HG03159 (cell line): ENCODE results near the gene BRCC3.

Experiments
- ATAC-seq: cut with Tn5 transposase; IDR thresholded peaks from one replicate; pipeline ENCODE4 v1.9.1; 2021; ENCODE audit warnings: mild to moderate bottlenecking, moderate library complexity; ENCODE audit not compliant: unreplicated experiment

The BRCC3 gene

DNA sequence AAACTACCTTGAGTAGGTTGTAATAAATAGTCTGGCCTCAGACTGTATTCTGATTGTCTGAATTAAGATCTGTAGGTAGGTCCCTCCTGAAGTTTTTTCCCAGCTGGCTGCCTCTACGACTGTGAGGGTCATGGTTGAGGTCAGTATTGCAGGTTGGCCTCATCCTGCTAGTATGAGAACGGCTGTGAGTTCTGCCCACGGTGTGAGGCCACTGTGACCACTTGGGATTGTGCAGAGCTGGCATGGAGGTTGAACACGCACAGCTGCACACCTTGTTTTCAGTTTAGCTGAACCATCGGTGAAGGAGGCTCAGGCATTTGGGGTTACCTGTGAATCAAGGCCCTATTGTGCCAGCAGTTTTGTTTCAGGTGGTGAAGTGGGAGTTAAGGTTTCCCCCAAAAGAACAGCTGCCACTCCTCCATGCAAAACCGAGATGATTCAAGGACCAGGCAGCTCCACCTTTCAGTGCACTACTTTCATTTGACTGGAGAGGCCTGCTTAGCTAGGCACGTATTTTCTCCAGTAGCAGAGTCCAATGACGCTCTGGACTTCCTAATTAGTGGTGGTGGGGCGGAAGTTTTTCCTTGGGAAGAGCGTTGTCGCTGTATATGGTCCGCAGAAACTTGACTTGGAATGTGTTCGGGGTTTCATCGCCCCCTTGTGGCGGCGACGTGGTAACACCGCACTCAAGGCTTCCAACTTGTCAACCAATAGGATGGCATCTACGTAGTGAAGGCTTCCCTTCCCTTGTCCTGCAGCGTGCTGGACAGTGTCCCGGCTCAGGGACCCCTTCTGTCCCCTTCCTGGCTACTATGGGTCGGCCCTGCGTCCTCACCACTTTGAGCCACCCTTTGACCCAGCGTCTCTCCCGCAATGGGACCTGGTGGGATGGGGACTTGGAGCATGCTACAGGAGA is 14.2 kb upstream of the BRCC3 start:
- peak; percentile 83 for ATAC-seq

DNA sequence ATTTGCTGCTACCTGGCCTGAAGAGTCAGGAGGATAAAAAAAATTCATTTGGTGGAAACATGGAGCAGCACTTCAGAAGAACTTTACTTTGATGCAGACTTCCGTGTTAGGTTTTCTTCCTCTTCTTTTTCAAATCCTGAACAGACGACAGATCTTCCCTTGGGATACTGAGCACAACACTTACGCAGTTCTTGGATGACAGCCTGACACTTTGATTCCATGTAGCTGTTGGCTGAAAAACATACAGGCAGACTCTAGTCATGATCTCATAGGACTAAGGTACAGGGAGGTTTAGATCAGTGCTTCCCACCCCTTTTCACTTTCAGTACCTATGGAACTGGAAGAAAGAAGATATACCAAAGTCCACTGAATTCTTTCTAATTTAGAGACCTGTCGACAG is 9.5 kb upstream of the BRCC3 start:
- no peak for ATAC-seq

DNA sequence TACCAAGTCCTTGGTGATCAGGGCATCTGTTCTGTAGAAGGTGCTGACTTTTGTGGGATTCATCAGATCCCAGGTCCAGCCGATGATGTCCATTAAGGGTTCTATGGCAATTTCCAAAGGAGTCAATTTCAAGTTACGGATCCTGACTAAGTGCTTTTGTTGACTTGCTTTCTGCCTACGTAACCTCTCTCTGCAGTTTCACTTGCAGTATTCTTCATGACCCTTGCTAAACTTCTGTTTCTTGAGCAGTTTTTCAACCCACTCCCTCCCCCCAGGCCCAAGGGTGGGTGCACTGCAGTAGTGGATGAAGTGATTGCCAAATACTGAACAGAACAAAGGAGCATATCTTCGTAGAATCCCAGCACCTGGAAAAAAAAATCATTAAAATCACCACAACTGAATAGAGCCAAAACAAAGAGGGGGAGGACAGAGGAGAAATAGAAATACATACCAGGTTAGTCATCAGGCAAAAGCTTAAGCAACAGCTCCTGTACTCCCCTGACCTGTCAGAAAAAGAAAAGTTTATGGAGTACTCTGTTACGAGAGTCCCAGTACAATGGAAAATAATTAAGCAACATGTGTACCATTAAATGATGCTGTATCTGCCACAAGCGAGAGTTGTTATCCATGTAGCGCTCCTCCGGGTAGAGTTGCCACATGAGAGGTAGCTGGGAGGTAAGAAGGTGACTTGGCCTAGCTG is 6.1 kb upstream of the BRCC3 start:
- no peak for ATAC-seq

DNA sequence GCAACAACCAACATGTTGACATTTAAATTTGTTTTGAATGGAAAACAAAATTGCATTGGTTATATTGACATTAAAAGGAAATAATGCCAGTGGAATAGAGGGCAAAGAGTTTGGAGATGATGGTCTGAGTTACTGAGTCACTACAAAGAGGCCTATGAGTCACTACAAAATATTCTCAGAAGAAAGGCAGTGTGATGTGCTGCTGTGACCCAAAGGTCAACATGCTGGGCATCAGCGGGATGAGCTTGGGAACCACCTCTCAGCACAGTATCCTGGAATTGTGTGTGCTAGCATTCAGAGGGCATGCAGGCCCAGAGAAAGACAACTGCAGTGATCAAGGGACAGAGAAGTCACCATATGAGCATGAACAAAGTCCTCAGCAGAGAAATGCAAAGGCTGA is 3.1 kb upstream of the BRCC3 start:
- ATAC-seq = no peak

DNA sequence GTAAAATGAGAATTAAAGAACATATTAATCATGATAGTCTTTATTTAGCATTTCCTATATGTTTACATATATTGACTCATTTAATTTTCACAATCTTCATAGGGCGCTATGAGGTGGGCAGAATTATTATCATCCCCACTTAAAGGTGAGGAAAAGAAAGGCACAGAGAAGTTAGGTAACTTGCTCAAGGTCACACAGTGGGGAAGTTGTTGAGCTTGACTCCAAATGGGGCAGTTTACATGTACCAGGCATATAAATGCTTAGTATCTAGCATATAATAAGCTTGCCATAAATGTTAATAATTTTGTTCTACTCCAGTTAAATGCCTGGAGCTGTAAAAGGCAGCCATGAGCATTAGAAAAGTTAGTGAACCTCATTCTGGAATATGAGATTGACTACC is 1.9 kb upstream of the BRCC3 start:
- ATAC-seq = no peak

DNA sequence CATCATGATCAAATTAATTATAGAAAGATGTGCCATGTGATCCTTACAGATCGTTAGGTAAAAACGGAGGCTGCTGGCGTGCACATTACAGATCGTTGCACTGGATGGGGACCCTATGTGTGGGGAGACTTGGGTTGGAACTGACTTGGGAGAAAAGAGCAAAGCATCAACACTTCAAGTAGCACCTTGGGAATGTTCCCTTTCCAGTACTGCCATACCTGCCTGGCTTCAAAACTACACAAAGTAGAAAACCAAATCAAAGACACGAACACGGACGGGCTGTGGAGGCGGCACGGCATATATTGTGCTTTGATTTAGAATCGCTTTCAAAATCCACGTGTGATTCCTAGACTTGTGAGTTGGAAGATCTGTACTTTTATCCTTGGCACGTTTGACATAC is 1.3 kb upstream of the BRCC3 start:
- ATAC-seq = no peak

DNA sequence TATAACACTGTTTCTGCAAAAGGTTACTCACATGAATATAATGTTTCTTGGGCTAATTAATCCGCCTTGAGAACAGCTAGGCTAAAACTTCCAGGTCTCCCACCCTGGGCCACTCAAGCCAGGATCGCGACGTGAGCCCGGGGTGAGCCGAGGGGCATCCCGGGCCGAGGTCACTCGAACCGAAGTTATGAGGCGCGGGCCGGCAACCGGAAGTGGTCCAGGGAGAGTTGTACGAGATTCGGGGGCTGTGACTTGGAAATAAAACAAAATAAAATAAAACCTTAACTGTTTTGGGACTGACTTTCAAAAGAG is 689 bp upstream of the BRCC3 start:
- ATAC-seq = peak; percentile 24

DNA sequence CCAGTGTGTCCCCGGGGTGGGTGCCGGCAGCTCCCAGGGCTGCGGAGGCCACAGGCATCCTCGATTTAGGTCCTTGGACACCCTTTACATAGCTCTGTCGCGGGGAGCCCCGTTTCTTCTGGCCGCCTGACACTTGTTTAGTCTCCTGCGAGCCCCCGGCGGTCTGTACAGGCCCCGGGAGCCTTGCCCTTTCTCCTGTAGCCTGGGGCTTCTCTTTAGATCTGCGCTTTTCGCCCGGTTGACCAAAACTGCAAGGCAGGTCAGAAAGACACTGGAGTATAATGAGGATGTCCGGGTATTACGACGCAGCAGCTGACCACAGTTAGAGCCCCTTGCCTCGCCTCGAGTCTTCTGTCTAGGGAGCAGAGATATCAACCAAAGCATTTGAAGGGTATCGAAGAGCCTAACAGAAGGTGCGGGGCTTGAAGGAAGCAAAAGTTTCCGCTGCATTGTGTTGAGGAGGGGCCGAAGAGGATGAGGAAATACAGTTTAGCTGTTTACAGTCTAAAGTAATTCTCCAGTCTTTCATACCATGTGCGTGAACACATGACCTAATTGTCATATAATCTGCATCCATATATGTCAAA is 479 bp downstream of the BRCC3 start:
- ATAC-seq = peak; percentile 19

DNA sequence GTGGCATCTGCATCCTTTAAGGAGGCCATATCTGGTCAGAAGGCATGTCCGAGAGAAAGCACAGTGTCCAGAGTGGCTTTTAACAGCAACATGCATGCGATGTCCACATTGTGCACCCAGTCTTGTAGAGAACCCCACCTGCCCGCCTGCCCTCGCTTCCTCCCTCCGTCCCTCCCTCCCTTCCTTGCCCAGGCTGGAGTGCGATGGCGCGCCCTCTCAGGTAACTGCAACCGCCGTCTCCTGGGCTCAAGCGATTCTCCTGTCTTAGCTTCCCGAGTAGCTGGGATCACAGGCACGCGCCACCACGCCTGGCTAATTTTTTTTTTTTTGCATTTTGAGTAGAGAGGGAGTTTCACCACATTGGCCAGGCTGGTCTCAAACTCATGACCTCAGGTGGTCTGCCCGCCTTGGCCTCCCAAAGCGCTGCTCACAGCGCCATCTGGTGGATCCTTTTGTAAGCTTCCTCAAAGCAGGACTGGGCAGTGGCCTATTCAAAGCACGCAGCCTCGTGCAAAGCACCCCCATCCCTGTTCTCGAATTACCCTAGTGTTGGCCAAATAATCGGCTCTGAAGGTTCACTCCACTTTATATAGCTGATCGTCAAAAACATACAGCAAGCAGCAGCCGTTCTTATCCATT is 15.0 kb downstream of the BRCC3 start:
- ATAC-seq = peak; percentile 48

DNA sequence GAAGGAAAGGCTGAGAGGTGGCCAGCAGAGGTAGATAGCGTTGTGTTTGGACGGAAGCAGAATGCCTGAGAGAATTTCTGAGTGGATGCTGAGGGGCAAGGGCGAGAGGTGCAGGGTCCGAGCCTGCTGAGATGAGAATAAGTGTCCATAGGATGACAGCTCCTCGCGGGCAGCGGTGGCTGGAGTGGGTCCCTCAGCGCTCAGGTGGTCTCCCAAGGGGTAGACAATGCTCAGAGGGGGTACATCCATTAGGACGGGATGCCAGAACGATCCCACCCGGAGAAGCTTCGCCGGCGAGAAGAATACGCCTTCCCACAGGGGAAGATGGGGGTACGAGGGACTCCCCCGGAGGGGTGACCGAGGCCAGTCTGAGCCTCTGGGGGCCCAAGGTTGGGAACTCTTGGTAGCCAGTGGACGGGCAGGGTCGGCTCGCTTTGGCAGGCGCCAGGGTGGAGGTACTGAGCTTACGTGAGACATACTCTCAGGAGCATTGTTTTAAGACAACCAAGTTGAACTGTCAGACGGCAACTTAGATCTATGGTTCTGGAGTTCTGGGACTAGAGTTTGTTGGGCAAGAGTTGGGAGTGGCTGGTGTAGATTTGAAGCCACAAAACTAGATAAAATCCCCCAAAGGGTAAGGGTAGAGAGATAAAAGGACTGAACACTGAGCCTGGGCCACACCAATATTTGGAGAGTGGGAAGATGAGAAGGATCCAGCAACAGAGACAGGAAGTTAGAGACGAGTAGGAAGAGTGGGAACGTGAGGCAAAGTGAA is 15.8 kb downstream of the BRCC3 start:
- no peak for ATAC-seq

DNA sequence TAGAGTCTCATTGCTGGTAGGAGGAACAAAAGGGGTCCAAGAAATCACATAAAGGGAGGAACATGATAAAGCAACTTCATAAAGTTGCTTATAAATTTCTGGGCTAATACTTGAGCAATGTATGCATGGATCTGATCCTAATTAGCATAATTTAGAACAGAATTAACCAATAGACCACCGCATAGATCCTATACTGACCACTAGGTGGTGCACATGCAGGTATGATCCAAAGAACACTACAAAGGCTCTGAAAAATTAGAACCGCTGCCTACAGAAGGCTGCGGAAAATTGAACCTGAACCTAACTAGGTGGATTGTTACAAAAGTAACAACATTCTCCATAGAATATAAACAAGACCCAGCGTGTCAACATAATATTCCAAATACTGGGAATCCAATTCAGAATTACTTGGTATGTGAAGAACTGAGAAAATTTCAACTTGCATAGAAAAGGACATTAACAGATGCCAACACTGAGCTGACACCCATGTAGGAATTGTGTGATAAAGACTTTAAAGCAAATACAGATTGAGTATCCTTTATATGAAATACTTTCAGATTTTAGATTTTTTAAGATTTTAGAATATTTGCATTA is 23.3 kb downstream of the BRCC3 start:
- peak; percentile 91 for ATAC-seq

DNA sequence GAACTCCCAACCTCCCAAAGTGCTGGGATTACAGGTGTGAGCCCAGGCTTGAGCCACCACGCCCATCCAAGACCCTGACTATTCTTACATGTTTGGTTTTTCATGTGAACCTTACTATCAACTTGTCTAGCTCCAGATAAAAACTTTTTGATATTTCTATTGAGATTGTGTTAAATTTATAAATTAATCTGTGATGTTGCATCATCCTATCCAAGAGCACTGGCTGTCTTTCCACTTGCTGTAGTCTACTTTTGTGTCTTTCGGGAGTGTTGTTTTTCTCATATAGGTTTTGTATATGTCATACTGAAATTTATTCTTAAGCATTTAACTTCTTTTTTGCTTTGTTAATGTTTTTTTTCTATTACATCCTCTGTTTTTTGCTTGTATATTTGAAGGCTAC is 34.6 kb downstream of the BRCC3 start:
- ATAC-seq = no peak

DNA sequence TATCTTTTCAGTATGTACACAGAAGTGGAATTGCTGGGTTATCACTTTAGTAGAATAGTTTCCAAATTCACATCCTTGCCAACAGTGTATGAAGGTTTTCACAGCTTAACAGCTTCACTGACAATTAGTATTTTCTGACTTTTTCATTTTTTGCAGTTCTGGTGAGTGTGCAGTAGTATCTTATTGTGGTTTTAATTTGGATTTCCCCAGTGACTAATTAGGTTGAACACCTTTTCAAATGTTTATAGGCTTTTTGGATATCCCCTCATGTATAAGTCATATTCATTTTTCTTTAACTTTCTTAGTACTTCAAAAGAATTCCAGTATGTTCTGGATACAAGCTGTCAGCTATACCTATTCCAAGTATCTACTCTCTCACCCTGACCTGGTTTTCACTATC is 37.1 kb downstream of the BRCC3 start:
- ATAC-seq = no peak

DNA sequence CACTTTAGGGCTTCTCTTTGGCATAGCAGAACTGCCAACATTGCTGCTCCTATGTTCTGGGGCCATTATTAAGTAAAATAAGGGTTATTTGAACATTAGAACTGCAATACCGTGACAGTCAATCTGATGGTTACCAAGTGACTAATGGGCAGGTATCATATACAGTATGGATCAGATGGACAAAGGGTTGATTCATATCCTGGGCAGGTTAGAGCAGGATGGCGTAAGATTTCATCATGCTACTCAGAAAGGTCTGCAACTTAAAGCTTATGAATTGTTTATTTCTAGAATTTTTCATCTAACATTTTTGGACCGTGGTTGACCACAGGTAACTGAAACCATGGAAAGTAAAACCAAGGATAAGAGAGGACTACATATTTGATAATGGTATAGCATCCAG is 40.9 kb downstream of the BRCC3 start:
- ATAC-seq = no peak

DNA sequence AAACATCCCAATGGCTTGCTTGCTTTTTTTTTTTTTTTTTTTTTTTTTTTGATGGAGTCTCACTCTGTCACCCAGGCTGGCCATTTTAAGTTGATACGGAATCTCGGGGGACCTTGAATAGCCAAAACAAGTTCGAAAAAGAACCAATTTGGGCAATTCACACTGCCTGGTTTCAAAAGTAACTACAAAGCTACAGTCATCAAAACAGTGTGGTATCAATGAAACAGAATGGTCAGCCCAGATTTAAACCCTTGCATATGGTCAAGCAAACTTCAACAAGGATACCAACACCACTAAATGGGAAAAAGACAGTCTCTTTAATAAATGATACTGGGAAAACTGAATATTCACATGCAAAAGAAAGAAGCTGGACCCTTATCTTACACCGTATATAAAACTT is 41.8 kb downstream of the BRCC3 start:
- ATAC-seq = no peak

DNA sequence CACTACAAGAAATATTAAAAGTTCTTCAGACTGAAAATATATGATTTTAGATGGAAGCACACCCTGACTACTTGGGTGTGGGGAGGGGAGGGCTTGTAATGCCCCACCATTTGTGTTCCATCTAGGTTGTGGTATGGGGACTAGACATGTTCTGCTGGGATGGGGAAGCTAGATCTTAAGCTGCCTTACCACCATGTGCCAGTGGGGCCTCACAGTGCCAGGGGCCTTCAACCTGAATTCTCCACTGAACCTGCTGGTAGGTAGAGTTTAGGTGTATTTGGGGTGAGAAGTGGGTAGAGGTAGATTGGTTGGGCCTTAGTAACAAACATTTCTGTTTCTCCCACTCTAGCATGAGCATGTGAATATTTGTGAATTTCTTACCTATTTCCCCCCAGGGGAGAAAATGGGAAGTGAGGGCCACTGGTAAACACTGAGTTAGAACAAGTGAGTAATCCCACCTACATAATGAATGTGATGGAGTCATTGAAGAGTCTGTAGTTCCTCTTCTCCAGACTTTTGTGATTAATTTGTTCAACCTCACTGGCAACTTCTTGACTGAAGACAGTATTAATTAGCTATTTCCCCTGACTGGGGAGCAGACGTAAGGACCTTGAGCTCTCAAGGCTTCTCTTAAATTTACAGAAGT is 44.0 kb downstream of the BRCC3 start:
- no peak for ATAC-seq

DNA sequence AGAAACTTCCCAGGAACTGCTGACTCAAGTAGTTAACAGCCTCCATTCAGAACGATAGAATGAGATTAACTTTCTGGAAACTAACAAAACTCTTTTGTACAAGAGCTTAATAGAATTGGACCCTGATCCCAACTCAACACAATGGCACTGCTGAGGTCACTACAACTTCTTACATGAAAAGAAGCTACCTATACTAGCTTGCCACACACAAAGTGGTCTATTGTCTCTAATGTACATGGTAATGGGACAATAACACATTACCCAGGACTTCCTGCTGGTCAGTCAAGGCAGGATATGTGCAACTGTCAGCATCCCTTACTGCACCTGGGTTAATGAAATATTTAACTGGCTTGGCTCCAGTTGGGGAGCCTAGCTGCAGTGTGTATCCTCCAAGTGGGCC is 56.2 kb downstream of the BRCC3 start:
- ATAC-seq = no peak

DNA sequence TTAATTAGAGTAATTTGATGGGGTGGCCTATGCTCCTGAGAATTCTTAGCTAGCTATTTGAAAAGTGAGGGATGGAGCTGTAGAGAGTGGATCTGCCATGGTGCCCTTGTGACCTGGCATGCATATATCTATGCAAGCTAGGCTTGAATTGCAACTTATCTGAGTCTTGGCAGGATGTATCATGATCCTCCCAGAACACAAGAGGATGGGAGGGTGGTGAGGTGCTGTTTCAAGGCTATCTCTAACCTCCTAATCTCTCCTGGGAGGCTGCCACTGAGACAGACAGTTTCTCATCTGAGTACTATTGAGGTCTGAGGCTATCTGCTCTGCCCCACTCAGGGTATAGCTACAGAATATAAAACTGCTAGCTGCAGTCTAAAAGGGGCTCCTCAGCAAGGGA is 56.6 kb downstream of the BRCC3 start:
- ATAC-seq = no peak

DNA sequence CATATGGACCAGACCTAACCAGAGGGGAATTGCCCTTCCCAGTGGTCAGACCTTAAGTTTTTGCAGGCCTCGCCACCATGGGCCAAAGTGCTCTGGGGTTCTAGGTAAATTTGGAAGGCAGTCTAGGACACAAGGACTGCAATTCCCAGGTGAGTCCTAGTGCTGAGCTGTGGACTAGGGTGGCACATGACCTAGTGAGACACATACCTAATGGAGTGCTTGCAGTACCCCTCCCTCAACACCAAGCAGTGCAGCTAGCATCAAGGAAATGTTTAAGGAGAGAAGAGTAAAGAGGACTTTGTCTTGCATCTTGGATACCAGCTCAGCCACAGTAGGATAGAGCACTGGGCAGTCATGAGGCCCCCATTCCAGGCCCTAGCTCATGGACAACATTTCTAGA is 60.8 kb downstream of the BRCC3 start:
- ATAC-seq = no peak

DNA sequence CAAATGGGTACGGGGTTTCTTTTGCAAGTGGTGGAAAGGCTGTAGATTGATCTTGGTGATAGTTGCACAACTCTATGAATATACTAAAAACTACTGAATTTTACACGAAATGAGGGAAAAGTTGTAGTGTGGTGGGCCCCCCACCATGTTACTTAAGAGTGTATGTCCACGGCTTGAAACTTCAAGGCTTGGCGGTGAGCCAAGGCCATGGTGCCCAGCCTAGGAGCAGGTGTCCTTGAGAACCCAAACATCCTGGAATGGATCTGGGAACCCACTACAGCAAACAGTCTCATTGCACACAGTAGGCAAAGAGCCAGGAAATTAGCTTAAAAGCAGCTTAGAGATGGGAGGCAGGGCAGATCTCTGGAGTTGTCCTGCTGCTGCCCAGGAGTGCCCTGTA is 62.9 kb downstream of the BRCC3 start:
- no peak for ATAC-seq
